Lung (tissue), 12 donors: Measurements from ENCODE around the gene TBC1D10B. TPM values are rescaled to one million over a fixed set of nuclear protein-coding genes. Genes with fewer than 3 reads are reported as not detected.

Experiments used
- ATAC-seq: fragments of 200-7000 bp; cut with Tn5 transposase; one replicate; pipeline ENCODE4 v1.9.1; 2020; ENCODE audit warnings: moderate number of reproducible peaks; ENCODE audit not compliant: insufficient read depth, low FRiP score
- DNase-seq, 3 donors: peaks; one replicate each; pipeline ENCODE4 v3.0.0-alpha.2; 2013 to 2017
- H3K27ac ChIP-seq, 2 donors: one replicate each; pipeline ENCODE4 v1.5.1; 2013; ENCODE audit warnings: mild to moderate bottlenecking in 2 of 2, moderate library complexity in 2 of 2, control low read depth in 1 of 2, inconsistent platforms in 1 of 2, low read depth in 1 of 2, low read length in 1 of 2
- H3K27me3 ChIP-seq, 3 donors: one replicate each; pipeline ENCODE4 v1.5.1; 2013; ENCODE audit warnings: low read length in 2 of 3; ENCODE audit not compliant: control insufficient read depth in 3 of 3, insufficient read depth in 3 of 3
- H3K36me3 ChIP-seq, 4 donors: one replicate each; pipeline ENCODE4 v1.5.1; 2013; ENCODE audit warnings: low read length in 4 of 4, mild to moderate bottlenecking in 1 of 4, moderate library complexity in 1 of 4; ENCODE audit not compliant: control insufficient read depth in 4 of 4, insufficient read depth in 4 of 4
- H3K4me1 ChIP-seq, 5 donors: one replicate each; pipeline ENCODE4 v1.5.1; 2013; ENCODE audit warnings: low read length in 5 of 5, mild to moderate bottlenecking in 2 of 5, moderate library complexity in 1 of 5; ENCODE audit not compliant: control insufficient read depth in 5 of 5, insufficient read depth in 5 of 5
- H3K4me3 ChIP-seq: one replicate; pipeline ENCODE4 v1.5.1; 2013; ENCODE audit warnings: mild to moderate bottlenecking, control low read depth, moderate library complexity
- H3K9ac ChIP-seq, 2 donors: one replicate each; pipeline ENCODE4 v1.5.1; 2013; ENCODE audit warnings: low read length in 2 of 2, control low read depth in 1 of 2; ENCODE audit not compliant: insufficient read depth in 1 of 2
- H3K9me3 ChIP-seq, 4 donors: one replicate each; pipeline ENCODE4 v1.5.1; 2013; ENCODE audit warnings: low read length in 3 of 4, mild to moderate bottlenecking in 1 of 4, moderate library complexity in 1 of 4; ENCODE audit not compliant: control insufficient read depth in 4 of 4, insufficient read depth in 3 of 4
- WGBS, 2 donors: extraction: QIAGEN DNeasy Blood & Tissue Kit; methylation state at CpG; one replicate each; pipeline ENCODE4 v1.1.7; 2013; 5-methylcytosine and 5-hydroxymethylcytosine counted together
- polyA plus RNA-seq, 2 donors: library from polyadenylated mRNA; stranded (reverse); fragments of 200-250 nt; gene quantifications; one replicate each; pipeline ENCODE4 v1.2.1, GENCODE V29; 2013
- total RNA-seq, 2 donors: library from RNA; depleted of rRNA in 1 of 2; stranded (reverse); fragments of >200 nt in 1 of 2; gene quantifications; one replicate each; pipeline ENCODE4 v1.2.1, GENCODE V29; 2014 to 2021
- TF ChIP-seq, protein P1 (sequence below): IDR thresholded peaks from 2 replicates; pipeline ENCODE4 v1.5.1; 2012; ENCODE audit warnings: mild to moderate bottlenecking; ENCODE audit errors: control extremely low read depth, extremely low read depth
- donor health status: control.
- donor health status: control.
- donor health status: Bipolar disorder and iron deficiency.
- donor health status: healthy.
- donor health status: DM: yes; HTN: yes; CAD: no.

TBC1D10B gene
- total and polyA plus RNA-seq, 4 donors: 26.9 to 43.6 (median 29.8) TPM

DNA sequence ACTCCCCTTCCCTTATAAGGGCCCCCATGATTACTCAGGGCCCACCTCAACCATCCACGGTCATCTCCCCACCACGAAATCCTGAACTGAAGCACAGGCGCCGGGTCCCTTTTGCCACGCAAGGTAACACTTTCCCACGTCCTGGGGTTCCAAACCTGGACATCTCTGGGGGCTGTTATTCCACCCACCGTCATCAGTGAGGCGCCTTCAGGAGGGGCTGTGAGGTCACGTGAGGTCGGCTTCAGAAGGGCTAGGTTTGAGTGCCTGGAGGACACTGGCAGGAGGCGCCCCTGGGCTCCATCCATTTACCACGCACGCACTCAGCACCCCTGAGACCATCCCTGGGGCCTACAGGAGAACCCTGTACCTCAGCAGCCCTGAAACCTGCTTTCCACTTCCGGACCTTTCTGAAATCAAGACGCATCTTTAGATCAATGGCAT lies 19.3 kb downstream of the TBC1D10B start:
- Histone ChIP-seq H3K4me1 (peaks cover 4 to 23% (median 8%) of the 10 kb centered on the region in 5 donors), H3K9ac (no peak overlapping the region), H3K36me3 (peaks cover 0 to 27% (median 16%) of the 10 kb centered on the region in 4 donors), H3K27ac (no peak overlapping the region), H3K27me3 (no peaks in the 10 kb centered on the region), H3K4me3 (no peak overlapping the region), H3K9me3 (no peaks in the 10 kb centered on the region)
- WGBS, 2 donors: 92 to 95% methylated on average over 15 of the region's 15 CpGs
- TF ChIP-seq, protein P1, sequence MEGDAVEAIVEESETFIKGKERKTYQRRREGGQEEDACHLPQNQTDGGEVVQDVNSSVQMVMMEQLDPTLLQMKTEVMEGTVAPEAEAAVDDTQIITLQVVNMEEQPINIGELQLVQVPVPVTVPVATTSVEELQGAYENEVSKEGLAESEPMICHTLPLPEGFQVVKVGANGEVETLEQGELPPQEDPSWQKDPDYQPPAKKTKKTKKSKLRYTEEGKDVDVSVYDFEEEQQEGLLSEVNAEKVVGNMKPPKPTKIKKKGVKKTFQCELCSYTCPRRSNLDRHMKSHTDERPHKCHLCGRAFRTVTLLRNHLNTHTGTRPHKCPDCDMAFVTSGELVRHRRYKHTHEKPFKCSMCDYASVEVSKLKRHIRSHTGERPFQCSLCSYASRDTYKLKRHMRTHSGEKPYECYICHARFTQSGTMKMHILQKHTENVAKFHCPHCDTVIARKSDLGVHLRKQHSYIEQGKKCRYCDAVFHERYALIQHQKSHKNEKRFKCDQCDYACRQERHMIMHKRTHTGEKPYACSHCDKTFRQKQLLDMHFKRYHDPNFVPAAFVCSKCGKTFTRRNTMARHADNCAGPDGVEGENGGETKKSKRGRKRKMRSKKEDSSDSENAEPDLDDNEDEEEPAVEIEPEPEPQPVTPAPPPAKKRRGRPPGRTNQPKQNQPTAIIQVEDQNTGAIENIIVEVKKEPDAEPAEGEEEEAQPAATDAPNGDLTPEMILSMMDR: no peak
- DNase-seq (no peak), ATAC-seq (no peak)

DNA sequence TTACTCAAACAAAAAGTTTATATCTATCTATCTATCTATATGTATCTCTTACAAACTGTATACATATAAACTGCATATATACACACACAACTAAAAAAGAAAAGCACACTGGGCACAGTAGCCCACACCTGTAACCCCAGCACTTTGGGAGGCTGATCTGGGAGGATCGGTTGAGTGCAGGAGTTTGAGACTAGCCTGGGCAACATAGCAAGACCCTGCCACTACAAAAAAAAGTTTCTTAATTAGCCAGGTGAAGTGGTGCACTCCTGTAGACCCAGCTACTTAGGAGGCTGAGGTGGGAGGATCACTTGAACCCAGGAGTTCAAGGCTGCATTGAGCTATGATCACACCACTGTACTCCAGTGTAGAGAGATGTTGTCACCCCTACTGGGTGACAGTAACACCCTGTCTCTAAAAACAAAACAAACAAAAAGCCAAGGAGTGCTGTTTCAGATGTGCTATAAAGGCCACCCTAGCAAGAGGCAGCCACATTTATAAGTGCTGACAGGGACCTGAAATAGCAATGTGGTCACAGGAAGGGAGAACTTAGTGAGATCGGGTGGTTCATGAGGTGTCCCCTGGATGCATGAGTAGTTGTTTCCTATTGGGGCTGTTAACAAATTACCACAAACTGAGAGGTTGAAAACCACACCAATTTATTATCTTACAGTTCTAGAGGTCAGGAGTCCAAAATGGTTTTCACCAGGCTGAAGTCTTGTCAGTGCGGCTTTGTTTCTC lies 20.0 kb downstream of the TBC1D10B start:
- Histone ChIP-seq H3K27me3 (no peaks in the 10 kb centered on the region), H3K36me3 (peaks cover 0 to 27% (median 16%) of the 10 kb centered on the region in 4 donors), H3K4me3 (no peak overlapping the region), H3K4me1 (peaks cover 0 to 16% (median 8%) of the 10 kb centered on the region in 5 donors), H3K27ac (no peak overlapping the region), H3K9me3 (no peaks in the 10 kb centered on the region), H3K9ac (no peak overlapping the region)
- DNase-seq (no peak), ATAC-seq (no peak)
- TF ChIP-seq, protein P1: no peak
- WGBS, 2 donors: 69 to 83% methylated on average over 3 of the region's 3 CpGs

DNA sequence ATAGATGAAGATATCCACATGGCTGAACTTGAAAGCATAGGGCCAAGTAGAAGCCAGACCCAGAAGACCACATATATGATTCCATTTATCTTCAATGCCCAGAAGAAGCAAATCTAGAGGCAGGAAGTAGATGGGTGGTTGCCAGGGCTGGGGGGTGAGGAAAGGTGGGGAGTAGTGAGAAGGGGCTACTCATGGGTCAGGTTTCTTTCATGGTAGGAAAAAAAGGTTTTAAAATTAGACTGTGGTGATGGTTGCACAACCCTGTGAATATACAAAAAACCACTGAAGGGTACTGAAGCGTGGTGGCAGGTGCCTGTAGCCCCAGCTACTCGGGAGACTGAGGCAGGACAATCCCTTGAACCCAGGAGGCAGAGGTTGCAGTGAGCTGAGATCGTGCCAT lies 20.6 kb downstream of the TBC1D10B start:
- 37 to 76% methylated on average over 3 of the region's 3 CpGs for WGBS, 2 donors
- H3K27ac ChIP-seq: no peak overlapping the region

More for the DNA sequence above, 20.6 kb downstream of the TBC1D10B start:
- no peak for DNase-seq
- Histone ChIP-seq H3K27me3 (no peaks in the 10 kb centered on the region), H3K9ac (no peak overlapping the region), H3K4me3 (no peak overlapping the region), H3K9me3 (no peaks in the 10 kb centered on the region), H3K4me1 (peaks cover 0 to 16% (median 8%) of the 10 kb centered on the region in 5 donors), H3K36me3 (peaks cover 0 to 27% (median 16%) of the 10 kb centered on the region in 4 donors)
- no peak for ATAC-seq
- TF ChIP-seq, protein P1: no peak
